Aorta (tissue), 5 donors: ENCODE measurements around the gene UBASH3B. TPM values are rescaled to one million over a fixed set of nuclear protein-coding genes. Genes with fewer than 3 reads are reported as not detected.

Experiments
- ATAC-seq: fragments of 200-7000 bp; cut with Tn5 transposase; one replicate; pipeline ENCODE4 v1.9.1; 2022; ENCODE audit warnings: moderate library complexity; ENCODE audit not compliant: low FRiP score
- DNase-seq, 2 donors: peaks; one replicate each; pipeline ENCODE4 v3.0.0-alpha.2; 2020
- H3K27ac ChIP-seq, 2 donors: one replicate each; pipeline ENCODE4 v1.5.1; 2013; ENCODE audit warnings: low read length in 2 of 2, mild to moderate bottlenecking in 2 of 2, moderate library complexity in 2 of 2, control low read depth in 1 of 2, inconsistent platforms in 1 of 2, low read depth in 1 of 2
- H3K27me3 ChIP-seq, 2 donors: one replicate each; pipeline ENCODE4 v1.6.1; 2013; ENCODE audit warnings: control low read depth in 1 of 2, low read length in 1 of 2, mild to moderate bottlenecking in 1 of 2, moderate library complexity in 1 of 2; ENCODE audit not compliant: insufficient read depth in 2 of 2, control insufficient read depth in 1 of 2
- H3K36me3 ChIP-seq, 2 donors: one replicate each; pipeline ENCODE4 v1.6.1; 2013; ENCODE audit warnings: control low read depth in 1 of 2, low read length in 1 of 2, mild to moderate bottlenecking in 1 of 2; ENCODE audit not compliant: insufficient read depth in 2 of 2, control insufficient read depth in 1 of 2
- H3K4me1 ChIP-seq, 2 donors: one replicate each; pipeline ENCODE4 v1.6.1; 2013; ENCODE audit warnings: low read length in 2 of 2, control low read depth in 1 of 2, mild to moderate bottlenecking in 1 of 2, moderate library complexity in 1 of 2; ENCODE audit not compliant: insufficient read depth in 2 of 2, control insufficient read depth in 1 of 2
- H3K4me3 ChIP-seq, 2 donors: one replicate each; pipeline ENCODE4 v1.5.1; 2013; ENCODE audit warnings: low read length in 2 of 2, control low read depth in 1 of 2, mild to moderate bottlenecking in 1 of 2
- H3K9me3 ChIP-seq: one replicate; pipeline ENCODE4 v1.6.1; 2013; ENCODE audit warnings: mild to moderate bottlenecking, low read length; ENCODE audit not compliant: control insufficient read depth
- WGBS, 2 donors: extraction: QIAGEN DNeasy Blood & Tissue Kit; methylation state at CpG; one replicate each; pipeline ENCODE4 v1.1.7; 2013; 5-methylcytosine and 5-hydroxymethylcytosine counted together
- intact Hi-C, 2 donors: fragments of 100-400 bp; cut with DNase I; formaldehyde crosslinking; loops; one replicate each; pipeline versions ENCODE4 v1.14.2 to v1.15.0; 2022
- polyA plus RNA-seq, 2 donors: library from polyadenylated mRNA; stranded (reverse); fragments of 200-250 nt; gene quantifications; one replicate each; pipeline ENCODE4 v1.2.3, GENCODE V29; 2013
- total RNA-seq, 2 donors: library from RNA; stranded (reverse); fragmentation: NEBNext Ultra II Directional; extraction: Animal tissue kit (Norgen Biotek cat#: 25700); gene quantifications; one replicate each; pipeline ENCODE4 v1.2.1, GENCODE V29; 2021
- donor health status: healthy with polysubstance abuse.
- donor health status: Bipolar disorder and iron deficiency.
- donor health status: DM: no; HTN: no; CAD: no.
- donor health status: DM: no; HTN: no; CAD: no.
- donor health status: DM: yes; HTN: yes; CAD: no.

Gene UBASH3B
- total and polyA plus RNA-seq, 4 donors = 0.28 to 15.1 (median 6.0) TPM

- DNase-seq (no peak), ATAC-seq (no peak)
- peaks cover 0 to 2% of the 10 kb centered on the region in 2 donors for H3K36me3 ChIP-seq
- H3K4me3 ChIP-seq = no peak overlapping the region
- H3K27me3 ChIP-seq = no peaks in the 10 kb centered on the region
- no peaks in the 10 kb centered on the region for H3K4me1 ChIP-seq
- WGBS, 2 donors = 83 to 86% methylated on average over 3 of the region's 3 CpGs
- no peak overlapping the region for H3K27ac ChIP-seq
- H3K9me3 ChIP-seq = no peaks in the 10 kb centered on the region
- intact Hi-C loops = no loop called here
These were observed 51.0 kb downstream of the UBASH3B start for GRCh38 chr11:122706291-122707088.

- ATAC-seq (no peak), DNase-seq (no peak)
- Histone ChIP-seq H3K9me3 (no peaks in the 10 kb centered on the region), H3K36me3 (peaks cover 0 to 2% of the 10 kb centered on the region in 2 donors), H3K27ac (no peak overlapping the region), H3K27me3 (no peaks in the 10 kb centered on the region), H3K4me1 (no peaks in the 10 kb centered on the region), H3K4me3 (no peak overlapping the region)
- 79 to 85% methylated on average over 4 of the region's 4 CpGs for WGBS, 2 donors
- intact Hi-C loops = no loop called here
These were observed 51.6 kb downstream of the UBASH3B start for GRCh38 chr11:122707111-122707510.

GRCh38 chr11:122707901-122708300, 52.4 kb downstream of the UBASH3B start:
- H3K36me3 ChIP-seq = peaks cover 0 to 2% of the 10 kb centered on the region in 2 donors
- no peak overlapping the region for H3K27ac ChIP-seq
- H3K27me3 ChIP-seq = no peaks in the 10 kb centered on the region
- 65 to 72% methylated on average over 4 of the region's 4 CpGs for WGBS, 2 donors
- H3K4me3 ChIP-seq = no peak overlapping the region
- H3K9me3 ChIP-seq = no peaks in the 10 kb centered on the region
- no peaks in the 10 kb centered on the region for H3K4me1 ChIP-seq
- ATAC-seq (no peak), DNase-seq (no peak)
- intact Hi-C loops = no loop called here

GRCh38 chr11:122709039-122709760, 53.7 kb downstream of the UBASH3B start:
- intact Hi-C loops = no loop called here
- ATAC-seq (no peak), DNase-seq (no peak)
- Histone ChIP-seq H3K27ac (no peak overlapping the region), H3K27me3 (peaks cover 0 to 2% of the 10 kb centered on the region in 2 donors), H3K36me3 (peaks cover 0 to 2% of the 10 kb centered on the region in 2 donors), H3K4me1 (no peaks in the 10 kb centered on the region), H3K4me3 (no peak overlapping the region), H3K9me3 (no peaks in the 10 kb centered on the region)
- WGBS, 2 donors = 75 to 82% methylated on average over 7 of the region's 7 CpGs

- ATAC-seq = no peak
- Histone ChIP-seq H3K4me1 (no peaks in the 10 kb centered on the region), H3K36me3 (no peaks in the 10 kb centered on the region), H3K27me3 (peaks cover 0 to 3% of the 10 kb centered on the region in 2 donors), H3K27ac (no peak overlapping the region), H3K9me3 (no peaks in the 10 kb centered on the region), H3K4me3 (no peak overlapping the region)
- intact Hi-C loops = no loop called here
- WGBS, 2 donors = 82 to 88% methylated on average over 9 of the region's 9 CpGs
- no peak for DNase-seq
These were observed 55.8 kb downstream of the UBASH3B start for GRCh38 chr11:122711362-122711761.

- ATAC-seq = no peak
- intact Hi-C loops = no loop called here
- Histone ChIP-seq H3K27ac (no peak overlapping the region), H3K36me3 (no peaks in the 10 kb centered on the region), H3K4me1 (no peaks in the 10 kb centered on the region), H3K9me3 (no peaks in the 10 kb centered on the region), H3K27me3 (peaks cover 0 to 3% of the 10 kb centered on the region in 2 donors), H3K4me3 (no peak overlapping the region)
- WGBS, 2 donors = 31 to 40% methylated on average over 5 of the region's 5 CpGs
- peak in 1 of 2 donors; percentile 56 for DNase-seq
These were observed 56.4 kb downstream of the UBASH3B start for GRCh38 chr11:122711831-122712381.

- ATAC-seq (no peak), DNase-seq (no peak)
- no peaks in the 10 kb centered on the region for H3K9me3 ChIP-seq
- no peak overlapping the region for H3K27ac ChIP-seq
- intact Hi-C loops = no loop called here
- H3K4me1 ChIP-seq = no peaks in the 10 kb centered on the region
- H3K36me3 ChIP-seq = no peaks in the 10 kb centered on the region
- WGBS, 2 donors = 91 to 96% methylated on average over 5 of the region's 5 CpGs
- H3K4me3 ChIP-seq = no peak overlapping the region
- H3K27me3 ChIP-seq = peaks cover 0 to 3% of the 10 kb centered on the region in 2 donors
These were observed 58.5 kb downstream of the UBASH3B start for GRCh38 chr11:122714004-122714403.

- no peaks in the 10 kb centered on the region for H3K36me3 ChIP-seq
- DNase-seq = no peak
- H3K4me1 ChIP-seq = no peaks in the 10 kb centered on the region
- H3K9me3 ChIP-seq = no peaks in the 10 kb centered on the region
- H3K4me3 ChIP-seq = no peak overlapping the region
- WGBS, 2 donors = 89 to 92% methylated on average over 5 of the region's 5 CpGs
- ATAC-seq = no peak
- peaks cover 0 to 3% of the 10 kb centered on the region in 2 donors for H3K27me3 ChIP-seq
- no peak overlapping the region for H3K27ac ChIP-seq
- intact Hi-C loops = no loop called here
These were observed 59.0 kb downstream of the UBASH3B start for GRCh38 chr11:122714484-122714883.
